CD4-positive, alpha-beta T cell (primary cell): ENCODE results near the gene USP17L17. TPM values are rescaled to one million over a fixed set of nuclear protein-coding genes. Genes with fewer than 3 reads are reported as not detected.
"Not testable (repeated sequence)": the region's sequence is repeated elsewhere in the genome, so short reads cannot be mapped to it uniquely, and the experiment has no call there.

Experiments used
- ATAC-seq: fragments of 200-7000 bp; cut with Tn5 transposase; one replicate; pipeline ENCODE4 v1.10.0; 2022; ENCODE audit warnings: mild to moderate bottlenecking; ENCODE audit not compliant: poor library complexity
- CTCF ChIA-PET: fragments of 350-600 bp; sonication (Branson Sonifier 250); formaldehyde crosslinking; loops from one replicate; lab custom pipeline; 2021; ENCODE audit warnings: antibody characterized with exemption, inconsistent platforms; lab: Charles Lee
- POLR2A ChIA-PET: fragments of 350-600 bp; sonication (Branson Sonifier 250); formaldehyde crosslinking; loops from one replicate; lab custom pipeline; 2021; ENCODE audit warnings: antibody characterized with exemption, inconsistent platforms; lab: Charles Lee
- DNase-seq, 14 experiments: peaks; one replicate each; pipeline ENCODE4 v3.0.0-alpha.2; 2013 to 2020; ENCODE audit warnings: mixed read lengths in 2 of 14
- H3K27ac ChIP-seq, 2 donors: one replicate each; pipeline versions ENCODE4 v1.5.1 to v1.7.0; 2013; ENCODE audit warnings: low read length in 2 of 2, low read depth in 1 of 2, mild to moderate bottlenecking in 1 of 2
- H3K27me3 ChIP-seq, 2 experiments: 1 replicate in 1 of 2; 2 replicates in 1 of 2; pipeline versions ENCODE4 v1.6.1 to v1.7.0; 2013; ENCODE audit warnings: low read length in 2 of 2, control low read depth in 1 of 2, mild to moderate bottlenecking in 1 of 2, moderate library complexity in 1 of 2; ENCODE audit not compliant: insufficient read depth in 2 of 2, control insufficient read depth in 1 of 2
- H3K36me3 ChIP-seq: one replicate; pipeline ENCODE4 v1.6.1; 2013; ENCODE audit warnings: low read length, control low read depth; ENCODE audit not compliant: insufficient read depth
- H3K4me1 ChIP-seq: one replicate; pipeline ENCODE4 v1.6.1; 2013; ENCODE audit warnings: low read length, control low read depth; ENCODE audit not compliant: insufficient read depth
- H3K4me3 ChIP-seq: one replicate; pipeline ENCODE4 v1.5.1; 2013; ENCODE audit warnings: mild to moderate bottlenecking, low read length, moderate library complexity
- H3K9me3 ChIP-seq, 2 experiments: 1 replicate in 1 of 2; 2 replicates in 1 of 2; pipeline versions ENCODE4 v1.6.1 to v1.7.0; 2013; ENCODE audit warnings: low read length in 2 of 2, mild to moderate bottlenecking in 2 of 2, control low read depth in 1 of 2, moderate library complexity in 1 of 2; ENCODE audit not compliant: control insufficient read depth in 1 of 2, insufficient read depth in 1 of 2
- H3K27ac Mint-ChIP-seq: one replicate; pipeline ENCODE4 v1.8.0; 2020; ENCODE audit warnings: mixed read lengths
- H3K27me3 Mint-ChIP-seq: one replicate; pipeline ENCODE4 v1.8.0; 2021; ENCODE audit warnings: mixed read lengths
- H3K36me3 Mint-ChIP-seq: one replicate; pipeline ENCODE4 v1.8.0; 2021; ENCODE audit warnings: low read depth, mixed read lengths
- H3K4me1 Mint-ChIP-seq: one replicate; pipeline ENCODE4 v1.8.0; 2021; ENCODE audit warnings: low read depth, mixed read lengths
- H3K4me3 Mint-ChIP-seq: one replicate; pipeline ENCODE4 v1.8.0; 2020; ENCODE audit warnings: mild to moderate bottlenecking, mixed read lengths
- H3K9me3 Mint-ChIP-seq: one replicate; pipeline ENCODE4 v1.8.0; 2020; ENCODE audit warnings: mixed read lengths
- intact Hi-C, 2 experiments: fragments of 100-400 bp; cut with DNase I in 1 of 2; cut with micrococcal nuclease in 1 of 2; formaldehyde crosslinking; loops; one replicate each; pipeline versions ENCODE4 v1.15.1 to v1.9.0; 2023 to 2025; cut with DNase I, micrococcal nuclease
- polyA plus RNA-seq, 2 donors: library from polyadenylated mRNA; unstranded; fragments of 120-200 nt; gene quantifications; one replicate each; pipeline ENCODE4 v1.2.1, GENCODE V29; 2013
- total RNA-seq, 174 experiments: library from RNA in 2 of 174; stranded (reverse) in 2 of 174; gene quantifications; one replicate each; pipeline ENCODE4 v1.2.3 and lab custom pipeline; 2021 to 2026

USP17L17 gene, protein sequence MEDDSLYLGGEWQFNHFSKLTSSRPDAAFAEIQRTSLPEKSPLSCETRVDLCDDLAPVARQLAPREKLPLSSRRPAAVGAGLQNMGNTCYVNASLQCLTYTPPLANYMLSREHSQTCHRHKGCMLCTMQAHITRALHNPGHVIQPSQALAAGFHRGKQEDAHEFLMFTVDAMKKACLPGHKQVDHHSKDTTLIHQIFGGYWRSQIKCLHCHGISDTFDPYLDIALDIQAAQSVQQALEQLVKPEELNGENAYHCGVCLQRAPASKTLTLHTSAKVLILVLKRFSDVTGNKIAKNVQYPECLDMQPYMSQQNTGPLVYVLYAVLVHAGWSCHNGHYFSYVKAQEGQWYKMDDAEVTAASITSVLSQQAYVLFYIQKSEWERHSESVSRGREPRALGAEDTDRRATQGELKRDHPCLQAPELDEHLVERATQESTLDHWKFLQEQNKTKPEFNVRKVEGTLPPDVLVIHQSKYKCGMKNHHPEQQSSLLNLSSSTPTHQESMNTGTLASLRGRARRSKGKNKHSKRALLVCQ
- total RNA-seq (not detected), total RNA-seq (lab: John Stamatoyannopoulos, UW) (0 reads per million in 172 experiments)
- polyA plus RNA-seq (2013, experiment 1 of 2): not detected
- not detected for polyA plus RNA-seq (2013, experiment 2 of 2)

DNA sequence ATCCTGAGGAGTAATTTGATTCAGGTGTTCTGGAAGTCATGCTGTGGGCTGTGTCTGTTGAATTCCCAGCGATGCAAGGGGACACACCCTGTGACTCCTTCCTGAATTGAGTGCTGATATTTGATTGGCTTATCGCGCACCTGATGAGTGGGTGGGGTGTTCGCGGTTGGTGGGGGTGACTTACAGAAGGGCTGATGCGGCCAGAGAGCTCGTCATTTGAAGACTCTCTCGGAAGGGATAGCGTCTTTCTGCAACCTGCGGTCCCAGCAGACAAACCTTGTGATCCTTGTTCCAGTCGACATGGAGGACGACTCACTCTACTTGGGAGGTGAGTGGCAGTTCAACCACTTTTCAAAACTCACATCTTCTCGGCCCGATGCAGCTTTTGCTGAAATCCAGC lies at the start of gene USP17L17:
Gene USP17L17, plus strand, starts transcription at position 301 of the 400 bp plus-strand sequence. Its CDS starts 0 bp downstream, at position 301.
- DNase-seq, H3K27ac ChIP-seq, H3K4me1 ChIP-seq, H3K27me3 ChIP-seq, ATAC-seq, H3K9me3 ChIP-seq, H3K36me3 Mint-ChIP-seq, H3K4me3 ChIP-seq, H3K9me3 Mint-ChIP-seq, H3K27me3 Mint-ChIP-seq, intact Hi-C loops, POLR2A ChIA-PET, H3K27ac Mint-ChIP-seq, CTCF ChIA-PET, H3K36me3 ChIP-seq, H3K4me3 Mint-ChIP-seq, H3K4me1 Mint-ChIP-seq: not testable (repeated sequence)

DNA sequence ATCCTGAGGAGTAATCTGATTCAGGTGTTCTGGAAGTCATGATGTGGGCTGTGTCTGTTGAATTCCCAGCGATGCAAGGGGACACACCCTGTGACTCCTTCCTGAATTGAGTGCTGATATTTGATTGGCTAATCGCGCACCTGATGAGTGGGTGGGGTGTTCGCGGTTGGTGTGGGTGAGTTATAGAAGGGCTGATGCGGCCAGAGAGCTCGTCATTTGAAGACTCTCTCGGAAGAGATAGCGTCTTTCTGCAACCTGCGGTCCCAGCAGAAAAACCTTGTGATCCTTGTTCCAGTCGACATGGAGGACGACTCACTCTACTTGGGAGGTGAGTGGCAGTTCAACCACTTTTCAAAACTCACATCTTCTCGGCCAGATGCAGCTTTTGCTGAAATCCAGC lies 33.3 kb upstream of the USP17L17 start, which contains the start of gene USP17L10:
Gene USP17L10, plus strand, starts transcription at position 301 of the 400 bp plus-strand sequence. Its CDS starts 0 bp downstream, at position 301.
- H3K27ac Mint-ChIP-seq, H3K9me3 ChIP-seq, H3K36me3 Mint-ChIP-seq, H3K36me3 ChIP-seq, H3K4me1 ChIP-seq, H3K27me3 ChIP-seq, H3K4me3 Mint-ChIP-seq, H3K27me3 Mint-ChIP-seq, H3K4me1 Mint-ChIP-seq, H3K4me3 ChIP-seq, CTCF ChIA-PET, DNase-seq, ATAC-seq, H3K9me3 Mint-ChIP-seq, POLR2A ChIA-PET, H3K27ac ChIP-seq, intact Hi-C loops: not testable (repeated sequence)

DNA sequence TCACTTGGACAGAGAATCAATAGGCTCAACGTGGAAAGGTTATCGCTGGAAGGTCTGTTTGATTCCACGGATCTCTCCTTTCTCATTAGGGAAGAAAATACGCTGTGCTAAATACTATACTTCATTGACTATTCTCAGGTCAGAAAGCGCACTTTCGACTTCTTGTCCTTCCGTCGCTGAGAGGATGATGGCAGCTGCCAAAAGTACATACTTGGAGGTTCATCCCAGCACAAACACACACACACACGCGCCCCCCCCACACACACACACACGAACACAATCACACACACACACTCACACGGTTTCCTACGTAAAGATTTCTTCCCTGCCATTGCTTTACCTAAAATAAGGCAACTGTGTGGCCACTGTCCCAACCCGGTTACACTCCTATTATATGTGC lies 29.0 kb upstream of the USP17L17 start:
- H3K27ac Mint-ChIP-seq, H3K9me3 ChIP-seq, H3K36me3 Mint-ChIP-seq, H3K4me1 Mint-ChIP-seq, H3K4me1 ChIP-seq, ATAC-seq, POLR2A ChIA-PET, H3K4me3 Mint-ChIP-seq, H3K36me3 ChIP-seq, H3K9me3 Mint-ChIP-seq, H3K27me3 Mint-ChIP-seq, H3K27ac ChIP-seq, H3K27me3 ChIP-seq, CTCF ChIA-PET, H3K4me3 ChIP-seq, intact Hi-C loops: not testable (repeated sequence)
- peak in 1 of 14 experiments; percentile 3 for DNase-seq

DNA sequence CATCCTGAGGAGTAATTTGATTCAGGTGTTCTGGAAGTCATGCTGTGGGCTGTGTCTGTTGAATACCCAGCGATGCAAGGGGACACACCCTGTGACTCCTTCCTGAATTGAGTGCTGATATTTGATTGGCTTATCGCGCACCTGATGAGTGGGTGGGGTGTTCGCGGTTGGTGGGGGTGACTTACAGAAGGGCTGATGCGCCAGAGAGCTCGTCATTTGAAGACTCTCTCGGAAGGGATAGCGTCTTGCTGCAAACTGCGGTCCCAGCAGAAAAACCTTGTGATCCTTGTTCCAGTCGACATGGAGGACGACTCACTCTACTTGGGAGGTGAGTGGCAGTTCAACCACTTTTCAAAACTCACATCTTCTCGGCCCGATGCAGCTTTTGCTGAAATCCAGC lies 28.6 kb upstream of the USP17L17 start, which contains the start of gene USP17L11:
Gene USP17L11, plus strand, starts transcription at position 301 of the 400 bp plus-strand sequence. Its CDS starts 0 bp downstream, at position 301.
- H3K4me1 Mint-ChIP-seq, CTCF ChIA-PET, ATAC-seq, H3K27me3 ChIP-seq, H3K36me3 Mint-ChIP-seq, H3K9me3 ChIP-seq, H3K4me3 ChIP-seq, H3K4me1 ChIP-seq, DNase-seq, H3K27ac ChIP-seq, H3K27ac Mint-ChIP-seq, H3K27me3 Mint-ChIP-seq, POLR2A ChIA-PET, H3K36me3 ChIP-seq, H3K4me3 Mint-ChIP-seq, intact Hi-C loops, H3K9me3 Mint-ChIP-seq: not testable (repeated sequence)

DNA sequence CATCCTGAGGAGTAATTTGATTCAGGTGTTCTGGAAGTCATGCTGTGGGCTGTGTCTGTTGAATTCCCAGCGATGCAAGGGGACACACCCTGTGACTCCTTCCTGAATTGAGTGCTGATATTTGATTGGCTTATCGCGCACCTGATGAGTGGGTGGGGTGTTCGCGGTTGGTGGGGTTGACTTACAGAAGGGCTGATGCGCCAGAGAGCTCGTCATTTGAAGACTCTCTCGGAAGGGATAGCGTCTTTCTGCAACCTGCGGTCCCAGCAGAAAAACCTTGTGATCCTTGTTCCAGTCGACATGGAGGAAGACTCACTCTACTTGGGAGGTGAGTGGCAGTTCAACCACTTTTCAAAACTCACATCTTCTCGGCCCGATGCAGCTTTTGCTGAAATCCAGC lies 23.8 kb upstream of the USP17L17 start, which contains the start of gene USP17L12:
Gene USP17L12, plus strand, starts transcription at position 301 of the 400 bp plus-strand sequence. Its CDS starts 0 bp downstream, at position 301.
- DNase-seq, H3K27ac ChIP-seq, H3K36me3 ChIP-seq, H3K27ac Mint-ChIP-seq, intact Hi-C loops, H3K9me3 ChIP-seq, H3K9me3 Mint-ChIP-seq, H3K27me3 ChIP-seq, POLR2A ChIA-PET, H3K36me3 Mint-ChIP-seq, ATAC-seq, H3K27me3 Mint-ChIP-seq, H3K4me3 Mint-ChIP-seq, H3K4me3 ChIP-seq, CTCF ChIA-PET, H3K4me1 ChIP-seq, H3K4me1 Mint-ChIP-seq: not testable (repeated sequence)

DNA sequence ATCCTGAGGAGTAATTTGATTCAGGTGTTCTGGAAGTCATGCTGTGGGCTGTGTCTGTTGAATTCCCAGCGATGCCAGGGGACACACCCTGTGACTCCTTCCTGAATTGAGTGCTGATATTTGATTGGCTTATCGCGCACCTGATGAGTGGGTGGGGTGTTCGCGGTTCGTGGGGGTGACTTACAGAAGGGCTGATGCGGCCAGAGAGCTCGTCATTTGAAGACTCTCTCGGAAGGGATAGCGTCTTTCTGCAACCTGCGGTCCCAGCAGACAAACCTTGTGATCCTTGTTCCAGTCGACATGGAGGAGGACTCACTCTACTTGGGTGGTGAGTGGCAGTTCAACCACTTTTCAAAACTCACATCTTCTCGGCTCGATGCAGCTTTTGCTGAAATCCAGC lies 19.1 kb upstream of the USP17L17 start, which contains the start of gene USP17L13:
Gene USP17L13, plus strand, starts transcription at position 301 of the 400 bp plus-strand sequence. Its CDS starts 0 bp downstream, at position 301.
- H3K36me3 Mint-ChIP-seq, H3K27ac ChIP-seq, H3K27me3 ChIP-seq, ATAC-seq, POLR2A ChIA-PET, H3K4me3 ChIP-seq, CTCF ChIA-PET, H3K27me3 Mint-ChIP-seq, H3K4me1 ChIP-seq, H3K9me3 Mint-ChIP-seq, H3K27ac Mint-ChIP-seq, intact Hi-C loops, H3K36me3 ChIP-seq, H3K4me3 Mint-ChIP-seq, H3K9me3 ChIP-seq, H3K4me1 Mint-ChIP-seq, DNase-seq: not testable (repeated sequence)
